H9 (cell line): ENCODE measurements around the gene ZNF883. TPM values are rescaled to one million over a fixed set of nuclear protein-coding genes. Genes with fewer than 3 reads are reported as not detected.

Experiments
- DNase-seq: peaks from one replicate; pipeline ENCODE4 v3.0.0-alpha.2; 2017
- H2AFZ ChIP-seq: one replicate; pipeline ENCODE4 v1.6.1; 2013; ENCODE audit warnings: mild to moderate bottlenecking, low read length, control low read depth, moderate library complexity
- H2AK5ac ChIP-seq: 2 replicates; pipeline ENCODE4 v1.6.1; 2013; ENCODE audit warnings: low read length, control low read depth, mixed read lengths; ENCODE audit not compliant: insufficient read length
- H2BK120ac ChIP-seq: one replicate; pipeline ENCODE4 v1.6.1; 2013; ENCODE audit warnings: low read depth, mild to moderate bottlenecking, low read length, control low read depth, inconsistent platforms; ENCODE audit not compliant: poor library complexity, severe bottlenecking
- H2BK12ac ChIP-seq: 2 replicates; pipeline ENCODE4 v1.6.1; 2013; ENCODE audit warnings: low read length, control low read depth, mixed read lengths, low read depth; ENCODE audit not compliant: insufficient read length
- H2BK15ac ChIP-seq: 2 replicates; pipeline ENCODE4 v1.6.1; 2013; ENCODE audit warnings: low read depth, low read length, control low read depth
- H2BK20ac ChIP-seq: one replicate; pipeline ENCODE4 v1.6.1; 2013; ENCODE audit warnings: low read depth, mild to moderate bottlenecking, low read length, control low read depth, inconsistent platforms; ENCODE audit not compliant: poor library complexity, severe bottlenecking
- H2BK5ac ChIP-seq: 2 replicates; pipeline ENCODE4 v1.6.1; 2013; ENCODE audit warnings: low read length, control low read depth, mixed read lengths; ENCODE audit not compliant: insufficient read length
- H3K14ac ChIP-seq: 2 replicates; pipeline ENCODE4 v1.6.1; 2013; ENCODE audit warnings: low read length, control low read depth; ENCODE audit not compliant: insufficient read depth
- H3K18ac ChIP-seq: 2 replicates; pipeline ENCODE4 v1.6.1; 2013; ENCODE audit warnings: low read depth, mild to moderate bottlenecking, mixed read lengths, low read length, control low read depth; ENCODE audit not compliant: insufficient read length
- H3K23ac ChIP-seq: 2 replicates; pipeline ENCODE4 v1.6.1; 2013; ENCODE audit warnings: low read length, control low read depth, mixed read lengths, low read depth; ENCODE audit not compliant: insufficient read length
- H3K23me2 ChIP-seq: 2 replicates; pipeline ENCODE4 v1.6.1; 2013; ENCODE audit warnings: low read depth, mild to moderate bottlenecking, mixed read lengths, low read length, control low read depth; ENCODE audit not compliant: insufficient read length, poor library complexity, severe bottlenecking
- H3K27ac ChIP-seq: 2 replicates; pipeline ENCODE4 v1.5.1; 2013; ENCODE audit warnings: low read length, control low read depth, mixed read lengths, low read depth; ENCODE audit not compliant: insufficient read length
- H3K27me3 ChIP-seq: 2 replicates; pipeline ENCODE4 v1.6.1; 2013; ENCODE audit warnings: low read length, control low read depth, inconsistent platforms; ENCODE audit not compliant: insufficient read depth
- H3K4ac ChIP-seq: 2 replicates; pipeline ENCODE4 v1.6.1; 2013; ENCODE audit warnings: low read depth, mild to moderate bottlenecking, control low read depth, inconsistent platforms, low read length, moderate library complexity
- H3K4me1 ChIP-seq: 2 replicates; pipeline ENCODE4 v1.6.1; 2013; ENCODE audit warnings: low read length, control low read depth, inconsistent platforms; ENCODE audit not compliant: insufficient read depth
- H3K4me2 ChIP-seq: 2 replicates; pipeline ENCODE4 v1.6.1; 2013; ENCODE audit warnings: low read length, control low read depth, mixed read lengths; ENCODE audit not compliant: insufficient read length, insufficient read depth
- H3K56ac ChIP-seq: 2 replicates; pipeline ENCODE4 v1.6.1; 2013; ENCODE audit warnings: low read depth, mild to moderate bottlenecking, mixed read lengths, low read length, control low read depth; ENCODE audit not compliant: insufficient read length
- H3K79me1 ChIP-seq: 2 replicates; pipeline ENCODE4 v1.6.1; 2013; ENCODE audit warnings: low read depth, mild to moderate bottlenecking, moderate library complexity, low read length, control low read depth, inconsistent platforms; ENCODE audit not compliant: insufficient read depth, poor library complexity, severe bottlenecking
- H3K79me2 ChIP-seq: 2 replicates; pipeline ENCODE4 v1.6.1; 2013; ENCODE audit warnings: low read length, control low read depth, inconsistent platforms; ENCODE audit not compliant: insufficient read depth
- H3K9ac ChIP-seq: 2 replicates; pipeline ENCODE4 v1.6.1; 2013; ENCODE audit warnings: low read length, control low read depth, mixed read lengths; ENCODE audit not compliant: insufficient read length; ENCODE audit errors: extremely low read depth
- H3K9me3 ChIP-seq: one replicate; pipeline ENCODE4 v1.6.1; 2013; ENCODE audit warnings: low read depth, low read length, inconsistent platforms; ENCODE audit not compliant: control insufficient read depth
- H3T11ph ChIP-seq: one replicate; pipeline ENCODE4 v1.6.1; 2013; ENCODE audit warnings: mild to moderate bottlenecking, low read length, control low read depth, inconsistent platforms
- H4K20me1 ChIP-seq: one replicate; pipeline ENCODE4 v1.6.1; 2013; ENCODE audit not compliant: control insufficient read depth, insufficient read length, insufficient read depth
- H4K5ac ChIP-seq: 2 replicates; pipeline ENCODE4 v1.6.1; 2013; ENCODE audit warnings: low read depth, mild to moderate bottlenecking, mixed read lengths, low read length, control low read depth; ENCODE audit not compliant: insufficient read length
- H4K8ac ChIP-seq: replicated peaks from 2 replicates; pipeline ENCODE4 v1.6.1; 2013; ENCODE audit warnings: low read length, control low read depth, mixed read lengths, low read depth; ENCODE audit not compliant: insufficient read length
- H4K91ac ChIP-seq: 2 replicates; pipeline ENCODE4 v1.6.1; 2013; ENCODE audit warnings: low read depth, mild to moderate bottlenecking, moderate library complexity, mixed read lengths, low read length, control low read depth; ENCODE audit not compliant: insufficient read length
- H3K27ac Mint-ChIP-seq, 3 experiments: 2 replicates in 2 of 3; 3 replicates in 1 of 3; pipeline ENCODE4 v1.8.0; 2020 to 2021; ENCODE audit warnings: mixed read lengths in 3 of 3, mild to moderate bottlenecking in 1 of 3, moderate library complexity in 1 of 3
- H3K27me3 Mint-ChIP-seq: 2 replicates; pipeline ENCODE4 v1.8.0; 2021; ENCODE audit warnings: low read depth, mild to moderate bottlenecking, moderate library complexity, mixed read lengths
- H3K36me3 Mint-ChIP-seq, 3 experiments: 2 replicates in 2 of 3; 3 replicates in 1 of 3; pipeline ENCODE4 v1.8.0; 2020 to 2021; ENCODE audit warnings: low read depth in 3 of 3, mixed read lengths in 3 of 3; ENCODE audit not compliant: insufficient read depth in 1 of 3
- H3K4me1 Mint-ChIP-seq, 2 experiments: 2 replicates each; pipeline ENCODE4 v1.8.0; 2020; ENCODE audit warnings: mixed read lengths in 2 of 2
- H3K4me3 Mint-ChIP-seq, 2 experiments: 2 replicates in 1 of 2; 3 replicates in 1 of 2; pipeline ENCODE4 v1.8.0; 2020 to 2021; ENCODE audit warnings: mild to moderate bottlenecking in 2 of 2, mixed read lengths in 2 of 2, moderate library complexity in 1 of 2
- H3K9me3 Mint-ChIP-seq, 2 experiments: 2 replicates in 1 of 2; 3 replicates in 1 of 2; pipeline ENCODE4 v1.8.0; 2020; ENCODE audit warnings: mild to moderate bottlenecking in 2 of 2, mixed read lengths in 2 of 2, moderate library complexity in 1 of 2
- WGBS: extraction: QIAGEN DNeasy Blood & Tissue Kit; methylation state at CpG from one replicate; pipeline ENCODE4 v1.1.7; 2013; ENCODE audit warnings: missing lambda C conversion rate, low lambda C conversion rate, mixed read lengths; ENCODE audit not compliant: insufficient read length; ENCODE audit errors: extremely low coverage; 5-methylcytosine and 5-hydroxymethylcytosine counted together
- total RNA-seq: library from RNA; stranded (reverse); gene quantifications from 2 replicates; pipeline ENCODE4 v1.2.1, GENCODE V29; 2021
- TF ChIP-seq, protein P1 (sequence below): fragments of 200-600 bp; sonication (generic); conservative IDR thresholded peaks from 3 replicates; pipeline ENCODE4 v1.8.0; 2021; ENCODE audit warnings: antibody characterized with exemption, mild to moderate bottlenecking

Gene ZNF883
- total RNA-seq, 1 experiment from 2014 or later, result 13.2 TPM

DNA sequence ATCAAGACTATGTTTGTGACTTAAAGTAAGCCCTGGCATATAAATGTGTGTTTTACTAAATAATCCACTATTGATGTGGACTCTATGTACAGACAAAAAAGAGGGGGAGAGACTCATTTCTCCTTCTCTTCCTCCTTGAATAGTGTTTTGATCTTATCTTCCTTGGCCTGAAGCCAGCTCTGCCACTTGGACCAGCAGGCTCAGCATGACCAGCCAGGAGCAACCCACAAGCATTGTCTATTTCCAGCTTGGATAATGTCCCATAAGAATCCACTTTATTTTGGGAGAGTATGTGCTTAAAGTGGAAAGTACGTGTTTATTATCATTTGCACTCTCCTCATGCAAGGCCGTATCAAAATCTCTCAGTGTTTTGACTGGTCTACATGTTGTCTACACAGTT is 97.5 kb downstream of the ZNF883 start:
- Mint-ChIP-seq H3K4me1 (no peaks in the 10 kb centered on the region), H3K36me3 (no peaks in the 10 kb centered on the region; a peak in 1 of 7 replicates), H3K4me3 (no peak overlapping the region), H3K27me3 (peaks cover 58% of the 10 kb centered on the region), H3K9me3 (peaks cover 3 to 12% of the 10 kb centered on the region in 2 experiments), H3K27ac (no peak overlapping the region)
- Histone ChIP-seq H3K4me2 (no peak overlapping the region), H3K9me3 (no peaks in the 10 kb centered on the region), H2BK12ac (no peak overlapping the region), H4K8ac (no peak overlapping the region), H3K23me2 (no peaks in the 10 kb centered on the region), H4K5ac (no peak overlapping the region), H3K23ac (no peak overlapping the region), H3K18ac (no peak overlapping the region), H3K79me1 (no peaks in the 10 kb centered on the region), H4K20me1 (no peaks in the 10 kb centered on the region), H2AK5ac (no peak overlapping the region), H3T11ph (no peak overlapping the region), H2BK15ac (no peak overlapping the region), H3K27ac (no peak overlapping the region), H3K9ac (no peak overlapping the region), H2AFZ (no peak overlapping the region), H3K14ac (no peak overlapping the region), H2BK120ac (no peak overlapping the region), H2BK5ac (no peak overlapping the region), H3K27me3 (no peaks in the 10 kb centered on the region), H3K4ac (no peak overlapping the region), H3K4me1 (no peaks in the 10 kb centered on the region), H4K91ac (no peak overlapping the region), H3K79me2 (no peaks in the 10 kb centered on the region), H2BK20ac (no peak overlapping the region), H3K56ac (no peak overlapping the region)
- TF ChIP-seq, protein P1, sequence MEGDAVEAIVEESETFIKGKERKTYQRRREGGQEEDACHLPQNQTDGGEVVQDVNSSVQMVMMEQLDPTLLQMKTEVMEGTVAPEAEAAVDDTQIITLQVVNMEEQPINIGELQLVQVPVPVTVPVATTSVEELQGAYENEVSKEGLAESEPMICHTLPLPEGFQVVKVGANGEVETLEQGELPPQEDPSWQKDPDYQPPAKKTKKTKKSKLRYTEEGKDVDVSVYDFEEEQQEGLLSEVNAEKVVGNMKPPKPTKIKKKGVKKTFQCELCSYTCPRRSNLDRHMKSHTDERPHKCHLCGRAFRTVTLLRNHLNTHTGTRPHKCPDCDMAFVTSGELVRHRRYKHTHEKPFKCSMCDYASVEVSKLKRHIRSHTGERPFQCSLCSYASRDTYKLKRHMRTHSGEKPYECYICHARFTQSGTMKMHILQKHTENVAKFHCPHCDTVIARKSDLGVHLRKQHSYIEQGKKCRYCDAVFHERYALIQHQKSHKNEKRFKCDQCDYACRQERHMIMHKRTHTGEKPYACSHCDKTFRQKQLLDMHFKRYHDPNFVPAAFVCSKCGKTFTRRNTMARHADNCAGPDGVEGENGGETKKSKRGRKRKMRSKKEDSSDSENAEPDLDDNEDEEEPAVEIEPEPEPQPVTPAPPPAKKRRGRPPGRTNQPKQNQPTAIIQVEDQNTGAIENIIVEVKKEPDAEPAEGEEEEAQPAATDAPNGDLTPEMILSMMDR, result no peak
- WGBS, result no CpG with 5 or more reads among the region's 2 CpGs
- DNase-seq, result no peak
